Body of pancreas (tissue), 4 donors: Measurements from ENCODE around the gene C9orf152. TPM values are rescaled to one million over a fixed set of nuclear protein-coding genes. Genes with fewer than 3 reads are reported as not detected.

Experiments
- ATAC-seq: fragments of 150-250 bp; one replicate; pipeline ENCODE4 v1.9.1; 2016
- DNase-seq, 4 donors: peaks; one replicate each; pipeline ENCODE4 v3.0.0-alpha.2; 2019
- H3K27ac ChIP-seq, 4 donors: fragments of 200-600 bp; sonication (generic); 1 replicate in 3 of 4; 2 replicates in 1 of 4; pipeline versions ENCODE4 v1.5.1 to v1.6.1; 2016 to 2019; ENCODE audit warnings: mild to moderate bottlenecking in 1 of 4, mixed read lengths in 1 of 4, moderate library complexity in 1 of 4
- H3K27me3 ChIP-seq, 2 donors: fragments of 200-600 bp; sonication (generic); one replicate each; pipeline ENCODE4 v1.6.0; 2016; ENCODE audit warnings: mild to moderate bottlenecking in 1 of 2
- H3K36me3 ChIP-seq, 2 donors: fragments of 200-600 bp; sonication (generic); replicated peaks in 1 of 2; 2 replicates each; pipeline ENCODE4 v1.5.1; 2016; ENCODE audit warnings: low read depth in 2 of 2; ENCODE audit not compliant: insufficient read depth in 1 of 2
- H3K4me1 ChIP-seq: fragments of 200-600 bp; sonication (generic); one replicate; pipeline ENCODE4 v1.6.0; 2016
- H3K4me3 ChIP-seq, 2 donors: fragments of 200-600 bp; sonication (generic); 1 replicate in 1 of 2; 2 replicates in 1 of 2; pipeline ENCODE4 v1.5.1; 2016 to 2019
- H3K9me3 ChIP-seq, 3 donors: fragments of 200-600 bp; sonication (generic); 1 replicate in 2 of 3; 2 replicates in 1 of 3; pipeline ENCODE4 v1.5.1; 2016
- POLR2A ChIP-seq, 3 donors: fragments of 450-650 bp; IDR thresholded peaks; one replicate each; pipeline ENCODE4 v1.6.1; 2016; ENCODE audit warnings: antibody characterized with exemption in 3 of 3, mild to moderate bottlenecking in 2 of 3
- WGBS, 2 donors: methylation state at CpG; one replicate each; pipeline ENCODE4 v1.1.5; 2017; 5-methylcytosine and 5-hydroxymethylcytosine counted together
- intact Hi-C: fragments of 100-400 bp; cut with DNase I; formaldehyde crosslinking; loops from one replicate; pipeline ENCODE4 v1.15.1; 2023
- total RNA-seq, 2 donors: library from RNA; depleted of rRNA; stranded (reverse); fragments of >200 nt; gene quantifications; one replicate each; pipeline ENCODE4 v1.1.0, GENCODE V29; 2016
- TF ChIP-seq, protein P1 (sequence below), 7 experiments: fragments of 450-650 bp in 4 of 7; fragments of 200-600 bp in 3 of 7; sonication (generic) in 3 of 7; IDR thresholded peaks; one replicate each; pipeline ENCODE4 v1.5.1; 2016 to 2019; ENCODE audit warnings: antibody characterized with exemption in 7 of 7

C9orf152 gene, protein sequence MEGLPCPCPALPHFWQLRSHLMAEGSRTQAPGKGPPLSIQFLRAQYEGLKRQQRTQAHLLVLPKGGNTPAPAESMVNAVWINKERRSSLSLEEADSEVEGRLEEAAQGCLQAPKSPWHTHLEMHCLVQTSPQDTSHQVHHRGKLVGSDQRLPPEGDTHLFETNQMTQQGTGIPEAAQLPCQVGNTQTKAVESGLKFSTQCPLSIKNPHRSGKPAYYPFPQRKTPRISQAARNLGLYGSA
- 1 to 10 TPM in 1 of 2 donors, under 1 TPM in 1; 0.33 to 3.4 TPM for total RNA-seq

DNA sequence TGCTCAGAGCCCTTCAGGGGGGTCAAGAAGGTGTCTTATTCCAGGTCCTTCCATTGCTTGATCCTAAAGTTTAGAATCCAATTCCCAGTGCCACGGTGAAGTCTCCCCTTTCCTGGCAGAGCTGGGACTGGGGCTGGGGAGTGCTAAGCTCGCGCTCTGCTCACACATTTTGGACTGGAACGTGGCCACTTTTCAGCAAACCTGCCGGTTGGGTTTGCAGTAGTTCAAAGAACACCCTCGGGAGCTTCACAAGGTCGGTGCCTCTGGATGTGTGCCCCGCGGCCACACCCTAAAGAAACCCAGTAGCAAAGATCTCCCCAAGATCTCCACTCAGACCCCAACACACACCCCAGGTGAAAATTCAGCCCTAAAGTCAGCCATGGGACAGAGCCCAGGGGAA is at the start of gene C9orf152:
C9orf152 (minus strand) TSS at position 129 of the 400 bp plus-strand sequence. CDS start 580 bp downstream, outside the sequence.
- Histone ChIP-seq H3K36me3 (no peaks in the 10 kb centered on the region), H3K9me3 (no peaks in the 10 kb centered on the region), H3K27me3 (no peaks in the 10 kb centered on the region), H3K4me1 (peaks cover 61% of the 10 kb centered on the region), H3K4me3 (no peak within 1 kb of the TSS), H3K27ac (peak within 1 kb of the TSS; percentile 83 to 94 (median 91))
- WGBS, 2 donors: 19 to 24% methylated on average over 9 of the region's 9 CpGs
- peak; percentile 52 for ATAC-seq
- TF ChIP-seq POLR2A (IDR thresholded peaks at IDR 0.05): peak in 2 of 3 donors; percentile 23 to 46
- TF ChIP-seq, protein P1, sequence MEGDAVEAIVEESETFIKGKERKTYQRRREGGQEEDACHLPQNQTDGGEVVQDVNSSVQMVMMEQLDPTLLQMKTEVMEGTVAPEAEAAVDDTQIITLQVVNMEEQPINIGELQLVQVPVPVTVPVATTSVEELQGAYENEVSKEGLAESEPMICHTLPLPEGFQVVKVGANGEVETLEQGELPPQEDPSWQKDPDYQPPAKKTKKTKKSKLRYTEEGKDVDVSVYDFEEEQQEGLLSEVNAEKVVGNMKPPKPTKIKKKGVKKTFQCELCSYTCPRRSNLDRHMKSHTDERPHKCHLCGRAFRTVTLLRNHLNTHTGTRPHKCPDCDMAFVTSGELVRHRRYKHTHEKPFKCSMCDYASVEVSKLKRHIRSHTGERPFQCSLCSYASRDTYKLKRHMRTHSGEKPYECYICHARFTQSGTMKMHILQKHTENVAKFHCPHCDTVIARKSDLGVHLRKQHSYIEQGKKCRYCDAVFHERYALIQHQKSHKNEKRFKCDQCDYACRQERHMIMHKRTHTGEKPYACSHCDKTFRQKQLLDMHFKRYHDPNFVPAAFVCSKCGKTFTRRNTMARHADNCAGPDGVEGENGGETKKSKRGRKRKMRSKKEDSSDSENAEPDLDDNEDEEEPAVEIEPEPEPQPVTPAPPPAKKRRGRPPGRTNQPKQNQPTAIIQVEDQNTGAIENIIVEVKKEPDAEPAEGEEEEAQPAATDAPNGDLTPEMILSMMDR (IDR thresholded peaks at IDR 0.05): no peak
- intact Hi-C loops: no loop called here
- DNase-seq: peak; percentile 79 to 88 (median 83)

DNA sequence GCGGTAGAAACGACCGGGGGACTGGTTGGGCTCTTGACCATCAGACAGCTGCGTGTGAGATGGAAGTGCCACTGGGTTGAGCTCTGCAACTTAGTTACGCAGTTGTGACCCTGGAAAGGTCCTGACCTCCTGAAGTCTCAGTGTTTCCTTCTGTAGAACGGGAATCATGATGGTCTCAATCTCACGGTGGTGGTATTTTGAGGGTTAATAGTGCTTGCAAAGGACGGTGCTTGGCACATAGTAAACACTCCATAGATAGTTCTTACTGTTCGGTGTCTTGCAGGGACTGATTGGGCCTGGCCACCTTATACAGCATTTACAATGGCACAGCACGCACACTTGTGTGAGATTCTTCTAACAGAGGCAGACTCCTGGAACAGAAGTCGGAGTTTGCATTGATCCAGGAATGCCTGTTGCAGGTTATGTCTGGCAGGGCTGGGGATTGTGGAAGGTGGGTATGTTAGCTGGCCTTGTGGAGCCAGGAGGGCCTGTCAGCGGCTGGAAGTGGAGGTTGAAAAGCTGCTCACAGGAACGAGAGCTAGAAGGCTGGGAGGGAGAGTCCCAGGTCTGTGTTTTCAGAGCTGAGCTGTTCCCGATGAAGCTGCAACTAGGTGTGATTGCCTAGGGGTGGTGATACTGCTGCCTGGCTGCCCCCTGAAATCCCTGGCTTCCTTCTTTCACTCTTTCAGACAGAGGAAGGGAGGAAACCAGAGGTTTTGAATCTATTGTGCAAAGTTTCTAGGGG is 49.3 kb upstream of the C9orf152 start:
- H3K27me3 ChIP-seq: no peaks in the 10 kb centered on the region
- intact Hi-C loops: no loop called here
- no peak for ATAC-seq

DNA sequence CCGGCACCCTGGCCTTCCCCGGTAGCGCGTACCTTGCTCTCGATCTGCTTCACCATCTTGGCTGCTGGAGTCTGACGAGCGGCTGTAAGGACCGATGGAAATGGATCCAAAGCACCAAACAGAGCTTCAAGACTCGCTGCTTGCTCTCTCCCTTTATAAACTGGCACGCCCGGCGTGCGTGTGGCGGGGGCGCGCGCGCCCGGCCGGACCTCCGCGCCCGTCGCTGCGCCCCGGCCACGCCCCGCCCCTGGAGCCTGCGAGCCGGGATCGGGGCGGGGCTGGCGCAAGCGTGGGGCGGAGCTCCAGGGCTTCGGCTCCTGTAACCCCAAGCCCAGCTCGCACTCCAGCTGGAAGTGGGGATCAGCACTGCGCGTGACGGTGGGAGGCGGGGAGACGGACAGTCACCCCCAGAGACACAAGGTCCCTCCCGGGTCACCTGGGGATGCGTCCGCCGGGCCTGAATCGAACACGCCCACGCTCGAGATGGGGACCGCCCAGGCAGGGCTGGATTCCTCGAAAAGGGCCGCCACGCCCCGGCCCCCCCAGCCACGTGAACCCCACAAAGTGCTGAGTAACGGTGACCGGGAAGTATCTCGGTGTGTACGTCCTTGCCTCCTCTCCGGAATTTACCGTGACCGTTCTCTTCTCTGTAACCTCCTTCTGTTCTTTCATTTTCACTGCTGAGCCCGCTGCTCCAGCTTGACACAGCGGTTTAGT is 48.6 kb upstream of the C9orf152 start, which contains the start of gene TXN:
TXN (minus strand) TSS at position 128 of the 717 bp plus-strand sequence; CDS start at position 56, 72 bp downstream.
- TF ChIP-seq POLR2A (IDR thresholded peaks at IDR 0.05): peak; percentile 86 to 89 (median 88)
- TF ChIP-seq, protein P1 (IDR thresholded peaks at IDR 0.05): peak in 1 of 7 experiments; percentile 3
- DNase-seq (peak; percentile 91 to 94 (median 92)), ATAC-seq (peak; percentile 89)
- Histone ChIP-seq H3K9me3 (no peaks in the 10 kb centered on the region), H3K4me1 (peaks cover 42% of the 10 kb centered on the region), H3K36me3 (no peaks in the 10 kb centered on the region), H3K27me3 (no peaks in the 10 kb centered on the region), H3K27ac (peak within 1 kb of the TSS; percentile 91 to 95 (median 94)), H3K4me3 (peak within 1 kb of the TSS; percentile 95 to 98)
- intact Hi-C loops: no loop called here
- WGBS, 2 donors: 0 to 1% methylated on average over 9 to 58 of the region's 65 CpGs

More for the DNA sequence above, 49.3 kb upstream of the C9orf152 start:
- peaks cover 35% of the 10 kb centered on the region for H3K4me1 ChIP-seq
- WGBS, 2 donors: 4 to 5% methylated on average over 14 of the region's 14 CpGs
- no peak for TF ChIP-seq POLR2A (IDR thresholded peaks at IDR 0.05)
- TF ChIP-seq, protein P1 (IDR thresholded peaks at IDR 0.05): no peak
- peak overlapping the region; percentile 41 to 95 for H3K4me3 ChIP-seq
- H3K9me3 ChIP-seq: no peaks in the 10 kb centered on the region
- H3K36me3 ChIP-seq: no peaks in the 10 kb centered on the region
- peak overlapping the region; percentile 91 to 95 (median 94) for H3K27ac ChIP-seq
- peak; percentile 16 to 23 (median 18) for DNase-seq

DNA sequence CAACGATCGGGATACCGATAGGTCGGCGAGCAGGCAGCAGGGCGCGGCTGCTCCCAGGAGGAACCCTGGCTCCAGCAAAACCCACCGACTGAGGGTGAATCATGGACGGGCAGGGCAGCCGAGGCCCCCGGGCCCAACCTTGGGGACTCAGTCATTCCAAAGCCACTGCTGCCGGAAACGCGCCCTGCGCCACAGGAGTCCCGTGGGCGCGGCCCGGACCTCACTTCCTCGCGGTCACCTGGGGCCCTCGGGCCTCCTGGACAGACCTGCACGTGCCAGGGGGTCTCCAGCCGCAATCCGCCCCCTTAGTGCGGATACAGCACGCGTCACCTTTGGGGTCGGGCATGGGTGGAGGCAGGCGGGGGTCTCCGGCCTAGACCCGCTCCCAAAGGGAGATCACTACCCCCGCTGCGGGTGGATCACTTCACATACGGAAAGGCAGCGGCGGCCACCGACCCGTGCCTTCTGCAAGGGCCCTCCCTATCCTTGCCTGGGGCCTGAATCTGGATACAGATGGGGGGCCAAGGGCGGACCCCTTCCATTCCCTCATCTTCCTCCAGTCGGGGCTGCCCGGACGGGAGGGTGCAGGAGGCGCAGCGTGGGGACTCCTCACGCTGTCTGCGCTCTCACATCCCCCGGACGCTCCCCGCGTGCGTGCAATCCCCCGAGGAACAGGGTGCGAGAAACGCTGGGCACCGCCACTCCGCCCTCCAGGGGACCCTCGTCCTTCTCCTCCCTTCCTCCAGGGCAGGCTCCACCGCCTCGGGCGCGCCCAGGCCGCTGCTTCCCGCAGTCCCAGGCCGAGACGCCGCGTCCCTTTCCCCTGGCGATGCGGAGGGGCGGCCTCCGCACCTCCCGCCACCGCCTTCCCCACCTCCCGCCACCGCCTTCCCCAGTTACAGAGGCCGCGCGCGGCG is 47.8 kb upstream of the C9orf152 start:
- ATAC-seq: peak; percentile 52
- 0% methylated on average over 1 to 80 of the region's 81 CpGs for WGBS, 2 donors
- intact Hi-C loops: no loop called here
- Histone ChIP-seq H3K27ac (peak overlapping the region; percentile 91 to 95 (median 94)), H3K4me3 (peak overlapping the region; percentile 95 to 98), H3K9me3 (no peaks in the 10 kb centered on the region), H3K27me3 (no peaks in the 10 kb centered on the region), H3K36me3 (no peaks in the 10 kb centered on the region), H3K4me1 (peaks cover 42% of the 10 kb centered on the region)
- TF ChIP-seq, protein P1 (IDR thresholded peaks at IDR 0.05): no peak
- TF ChIP-seq POLR2A (IDR thresholded peaks at IDR 0.05): peak; percentile 56 to 69 (median 58)
- peak; percentile 63 to 80 (median 70) for DNase-seq
